ENCODE results near the gene PARVB. TPM values are rescaled to one million over a fixed set of nuclear protein-coding genes. Genes with fewer than 3 reads are reported as not detected.

Gene PARVB
- total RNA-seq, 1 donor from 2014 or later = 79.9 TPM

- TF ChIP-seq CTCF (conservative IDR thresholded peaks at IDR 0.05; ENCODE audit: low read depth, low read length) = no peak
These were observed 197.8 kb downstream of the PARVB start for GRCh38 chr22:44221710-44222475.

More at GRCh38 chr22:44221710-44222475, 197.8 kb downstream of the PARVB start:
- DNase-seq (ENCODE audit: low read depth) = no peak
- H3K4me3 ChIP-seq (ENCODE audit: low read depth, low read length) = no peak overlapping the region

Other genes starting within 250 kb of the PARVB start
- gene EFCAB6, start 212.0 kb upstream of the PARVB start, total RNA-seq = 0.07 and 0.23 TPM in 2 replicates
- gene SULT4A1, start 161.8 kb upstream of the PARVB start, total RNA-seq = 0.51 and 2.1 TPM in 2 replicates
- gene PNPLA5, start 132.3 kb upstream of the PARVB start, total RNA-seq = not detected in 2 replicates
- gene PNPLA3, start 100.5 kb upstream of the PARVB start, total RNA-seq = 7.6 and 12.4 TPM in 2 replicates
- 40.8 and 51.7 TPM in 2 replicates for gene SAMM50, start 68.9 kb upstream of the PARVB start, total RNA-seq
- not detected in 2 replicates for gene PARVG, start 156.6 kb downstream of the PARVB start, total RNA-seq

Measured in epithelial cell of proximal tubule (primary cell).